ENCODE measurements around the gene APH1B.
"Not testable (repeated sequence)": the region's sequence is repeated elsewhere in the genome, so short reads cannot be mapped to it uniquely, and the experiment has no call there.

The APH1B gene

DNA sequence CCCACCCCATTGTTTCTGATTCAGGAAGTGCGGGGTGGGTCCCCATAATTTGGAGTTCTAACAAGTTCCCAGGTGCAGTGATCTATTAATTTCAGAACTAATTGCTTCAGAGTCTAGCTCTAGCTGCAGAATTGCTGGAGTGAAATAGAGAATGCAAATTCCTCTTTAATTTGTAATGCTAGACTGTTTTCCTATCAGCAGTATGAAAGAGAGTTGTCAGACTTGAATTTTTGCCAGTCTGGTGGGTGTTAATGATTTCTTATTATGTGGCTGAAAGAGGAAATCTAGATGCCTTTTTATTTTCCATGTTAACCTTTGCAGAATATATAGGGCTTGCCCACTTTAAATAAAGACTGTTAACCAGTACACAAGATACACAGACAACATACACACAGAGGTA is 23.7 kb downstream of the APH1B start:
- no peak for DNase-seq

GRCh38 chr15:63305260-63305659 is 27.9 kb downstream of the APH1B start:
- no peak for DNase-seq

- DNase-seq = no peak
Measured at GRCh38 chr15:63306492-63307073, 29.2 kb downstream of the APH1B start.

DNA sequence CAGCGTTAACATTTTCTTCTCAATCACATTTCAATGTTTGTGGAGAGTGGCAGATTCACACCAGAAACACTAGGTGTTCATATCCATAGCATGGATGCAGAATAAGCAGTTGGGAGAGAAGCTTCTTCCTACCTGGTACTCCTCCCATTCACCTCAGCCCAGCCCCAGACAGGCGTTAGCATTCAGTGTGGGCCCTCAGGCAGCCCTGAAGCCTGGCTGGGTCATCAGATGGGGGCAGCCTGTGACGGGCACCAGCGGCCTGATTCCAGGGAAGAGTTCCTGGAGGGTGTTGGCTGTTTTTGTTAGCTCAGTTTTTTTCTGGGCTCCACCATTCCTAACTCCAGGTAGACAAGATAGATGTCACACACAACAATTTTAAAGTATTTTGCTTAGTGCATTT is 31.1 kb downstream of the APH1B start:
- no peak for DNase-seq

GRCh38 chr15:63308947-63309346 is 31.5 kb downstream of the APH1B start:
- DNase-seq = no peak

- no peak for DNase-seq
Measured at GRCh38 chr15:63310646-63311045, 33.2 kb downstream of the APH1B start.

GRCh38 chr15:63312286-63312685 is 34.9 kb downstream of the APH1B start:
- no peak for DNase-seq

- DNase-seq = no peak
Measured at GRCh38 chr15:63313825-63314224, 36.4 kb downstream of the APH1B start.

- DNase-seq = no peak
Measured at GRCh38 chr15:63314409-63314808, 37.0 kb downstream of the APH1B start.

- no peak for DNase-seq
Measured at GRCh38 chr15:63318344-63318743, 40.9 kb downstream of the APH1B start.

DNA sequence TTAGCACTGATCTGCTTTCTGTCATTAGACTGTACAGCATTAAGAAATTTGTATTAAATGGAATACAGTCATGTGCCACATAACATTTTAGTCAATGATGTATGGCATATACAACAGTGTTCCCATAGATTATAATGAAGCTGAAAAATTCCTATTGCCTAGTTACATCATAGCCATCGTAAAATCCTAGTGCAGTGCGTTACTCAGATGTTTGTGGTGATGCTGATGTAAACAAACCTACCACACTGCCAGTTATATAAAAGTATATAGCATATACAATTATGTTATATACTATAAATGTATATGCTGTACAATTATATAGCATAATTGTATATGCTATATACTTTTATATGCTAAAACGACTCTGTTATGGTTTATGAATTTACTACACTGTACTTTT is 41.7 kb downstream of the APH1B start:
- DNase-seq = no peak

DNA sequence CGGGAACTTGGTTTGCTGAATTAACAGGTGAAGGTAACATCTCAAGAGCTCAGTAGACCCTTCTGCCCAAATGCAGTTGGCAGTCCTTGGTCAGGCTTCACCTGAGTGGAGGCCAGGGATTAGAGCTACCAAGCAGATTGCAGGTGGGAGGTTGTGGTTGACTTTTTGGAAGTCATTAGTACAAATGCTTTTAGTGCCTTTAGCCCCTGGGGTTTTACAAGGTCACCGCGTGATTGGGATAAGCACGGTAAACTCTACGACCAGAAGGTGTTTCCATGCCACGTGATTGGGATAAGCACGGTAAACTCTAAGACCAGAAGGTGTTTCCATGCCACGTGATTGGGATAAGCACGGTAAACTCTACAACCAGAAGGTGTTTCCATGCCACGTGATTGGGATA is 43.0 kb downstream of the APH1B start:
- DNase-seq = not testable (repeated sequence)

GRCh38 chr15:63320981-63321380 is 43.6 kb downstream of the APH1B start:
- not testable (repeated sequence) for DNase-seq

GRCh38 chr15:63321462-63321861 is 44.1 kb downstream of the APH1B start:
- DNase-seq = no peak

GRCh38 chr15:63322541-63322940 is 45.1 kb downstream of the APH1B start:
- no peak for DNase-seq

DNA sequence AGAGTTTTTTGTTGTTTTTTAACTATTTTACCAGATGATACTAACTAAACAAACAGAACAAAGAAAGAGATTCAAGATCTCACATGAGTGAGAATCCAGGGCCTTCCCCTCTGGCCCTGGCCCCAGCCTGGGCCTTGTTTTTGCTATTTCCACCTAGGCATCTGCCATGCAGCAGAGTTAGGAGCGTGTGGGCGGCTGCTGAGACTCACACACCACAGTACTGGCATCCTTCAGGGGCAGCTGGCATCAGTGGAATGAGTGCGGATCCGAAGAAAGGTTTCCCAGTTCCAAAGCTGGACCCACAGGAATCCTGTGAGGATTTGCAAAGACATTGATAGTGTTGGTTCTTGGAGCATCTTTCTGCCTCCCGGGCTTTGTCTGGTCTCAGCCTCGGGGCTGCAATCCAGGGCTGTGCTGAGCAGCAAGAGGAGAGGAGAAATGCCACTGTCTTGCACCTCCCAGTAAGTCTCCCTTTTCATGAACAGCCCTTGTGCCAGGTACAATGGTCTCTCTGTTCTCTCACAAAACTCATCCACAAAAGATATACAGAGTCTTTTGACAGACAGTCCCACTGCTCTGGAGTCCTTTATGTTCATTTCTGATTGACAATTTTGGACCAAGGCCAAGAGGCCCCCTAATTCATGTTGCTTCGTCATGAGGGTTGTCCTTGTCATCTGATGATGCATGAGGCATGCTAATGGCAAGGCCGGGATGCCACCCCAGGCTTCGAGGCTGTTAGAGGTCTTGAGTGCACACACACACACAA is 46.6 kb downstream of the APH1B start:
- no peak for DNase-seq

DNA sequence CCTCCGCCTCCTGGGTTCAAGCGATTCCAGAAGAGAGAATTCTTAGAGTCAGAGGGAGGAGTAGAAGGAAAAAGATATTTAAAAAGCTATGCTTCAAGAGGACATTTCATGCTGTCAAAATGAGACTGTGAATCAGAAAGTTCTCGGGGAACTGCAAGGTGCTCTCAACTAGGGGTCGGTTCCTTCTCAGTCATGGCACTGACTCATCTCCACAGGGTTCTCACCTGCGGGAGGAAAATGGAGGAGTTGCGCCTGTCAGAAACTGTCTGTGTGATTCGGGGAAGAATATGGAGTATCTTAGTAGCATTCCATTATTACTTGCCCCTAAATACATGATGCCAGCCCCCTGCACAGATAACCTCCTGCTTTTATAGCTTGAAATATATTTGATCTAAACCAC is 47.4 kb downstream of the APH1B start:
- no peak for DNase-seq

DNA sequence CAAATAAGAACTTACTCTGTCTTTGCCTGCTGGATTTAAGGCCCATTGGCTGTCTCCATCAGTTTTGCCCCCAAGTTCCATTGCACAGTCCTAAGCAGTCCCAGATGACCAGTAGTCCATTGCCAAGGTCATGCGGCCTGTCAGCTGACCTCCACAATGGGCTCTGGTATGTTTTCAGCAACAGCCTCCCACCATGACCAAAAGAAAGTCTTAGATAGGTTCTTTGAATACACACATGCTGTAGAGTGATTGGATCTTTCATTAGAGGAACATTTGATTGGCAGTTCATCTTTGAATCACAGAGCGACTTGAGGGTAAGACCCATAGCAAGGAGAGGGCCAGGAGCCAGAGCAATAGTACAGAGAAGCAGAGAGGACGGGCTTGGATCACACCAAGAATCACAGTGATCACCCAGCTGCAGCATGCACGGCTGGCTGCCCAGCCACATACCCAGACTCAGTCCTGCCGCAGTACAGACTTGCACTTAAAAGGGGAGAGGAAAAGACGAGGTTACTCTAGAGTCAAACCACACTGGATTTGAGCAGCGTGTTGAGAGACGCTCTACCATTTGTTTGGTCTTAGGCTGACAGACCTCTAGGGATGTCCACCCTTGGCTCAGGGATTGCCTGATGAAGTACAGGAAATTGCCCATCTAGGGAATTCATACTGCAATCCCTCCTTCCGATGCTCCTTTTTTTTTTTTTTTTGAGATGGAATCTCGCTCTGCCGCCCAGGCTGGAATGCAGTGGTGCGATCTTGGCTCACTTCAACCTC is 50.4 kb downstream of the APH1B start:
- no peak for DNase-seq

DNA sequence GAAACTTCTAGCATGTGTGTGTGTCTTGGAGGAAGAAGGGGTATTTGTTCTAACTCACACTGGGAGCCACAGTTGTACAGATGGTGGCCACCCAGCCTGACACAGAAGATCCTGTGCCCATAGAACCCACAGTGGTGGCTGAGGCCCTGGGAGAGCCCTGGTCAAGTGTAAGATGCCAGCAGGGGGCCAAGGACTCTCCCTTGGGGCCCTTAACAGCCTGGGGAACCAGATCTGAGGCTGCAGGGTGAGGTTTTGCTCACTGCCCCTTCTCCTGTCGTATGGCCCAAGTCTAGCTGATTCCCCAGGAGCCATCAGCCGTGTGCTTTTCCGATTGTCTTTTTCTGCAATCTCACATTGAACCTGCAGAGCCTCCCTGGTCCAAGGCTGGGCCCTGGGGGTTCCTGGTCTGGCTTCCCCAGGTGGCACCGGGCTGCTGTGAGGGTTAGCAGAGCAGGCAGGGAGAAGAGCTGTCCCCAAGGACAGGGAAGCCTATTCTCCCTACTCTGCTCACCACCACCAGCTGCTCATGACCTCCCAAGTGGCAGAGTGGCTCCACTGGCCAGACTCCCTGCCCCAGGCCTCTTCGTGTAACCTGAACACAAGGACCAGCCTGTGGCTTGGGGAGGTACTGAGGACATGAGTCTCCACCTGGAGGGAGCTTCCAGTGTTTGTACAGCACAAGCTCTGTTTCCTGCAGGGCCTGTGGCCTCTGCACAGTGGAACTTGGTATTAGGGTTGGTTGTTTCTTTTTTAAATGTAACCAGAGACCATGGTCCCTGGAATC is 52.4 kb downstream of the APH1B start:
- no peak for DNase-seq

DNA sequence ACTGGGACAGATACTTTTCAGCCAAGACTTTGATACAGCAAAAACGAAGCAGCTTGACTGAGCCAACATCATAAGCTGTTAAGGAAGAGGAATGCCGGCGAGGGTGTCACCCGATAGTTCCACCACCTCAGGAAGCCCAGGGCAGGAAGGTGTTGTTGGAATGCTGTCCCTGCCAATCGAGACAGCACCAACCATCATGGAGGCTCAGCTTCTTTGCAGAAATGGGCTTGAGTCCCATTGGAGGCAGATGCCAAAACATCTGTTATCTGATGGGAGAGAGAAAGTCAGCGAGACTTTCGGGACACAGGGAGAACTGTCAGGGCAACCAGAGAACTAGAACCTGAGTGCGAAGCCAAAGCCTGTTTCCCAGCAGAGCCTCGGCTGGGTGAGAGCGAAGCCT is 53.5 kb downstream of the APH1B start:
- no peak for DNase-seq

GRCh38 chr15:63331456-63331855 is 54.1 kb downstream of the APH1B start:
- no peak for DNase-seq

- DNase-seq = no peak
Measured at GRCh38 chr15:63332367-63333124, 55.1 kb downstream of the APH1B start.

GRCh38 chr15:63334821-63335220 is 57.4 kb downstream of the APH1B start:
- no peak for DNase-seq

All from stimulated activated CD4-positive, alpha-beta T cell treated with anti-CD3 and anti-CD28 coated beads, Interleukin-4, amount 100 ng/mL, for 24 hours (primary cell).